ENCODE data around the gene EPHA2. TPM values are rescaled to one million over a fixed set of nuclear protein-coding genes. Genes with fewer than 3 reads are reported as not detected.

Gene EPHA2
- total RNA-seq, 1 donor from 2014 or later: not detected

GRCh38 chr1:16189921-16190621 lies 34.2 kb upstream of the EPHA2 start:
- H3K36me3 Mint-ChIP-seq (ENCODE audit: low read depth): no peaks in the 10 kb centered on the region
- no peaks in the 10 kb centered on the region for H3K9me3 Mint-ChIP-seq
- POLR2A ChIA-PET: no interaction called here
- no peaks in the 10 kb centered on the region for H3K4me1 Mint-ChIP-seq
- no peak for DNase-seq
- CTCF ChIA-PET: interaction anchor here (0.8 to 9.4 kb wide), 2 partner anchors 110 to 173 kb away, joined by 3 to 126 read pairs; no protein-coding TSS in a partner anchor
- no peak for ATAC-seq (ENCODE audit: low read depth)
- intact Hi-C loops (cut with micrococcal nuclease): no loop called here
- no peak overlapping the region for H3K27ac Mint-ChIP-seq
- H3K4me3 Mint-ChIP-seq: no peak overlapping the region
- no peak for TF ChIP-seq CTCF (IDR thresholded peaks at IDR 0.05)
- H3K27me3 Mint-ChIP-seq: peaks cover 19% of the 10 kb centered on the region

- CTCF ChIA-PET: interaction anchor here (9.4 kb wide), 1 partner anchor 109 kb away, joined by 126 read pairs; no protein-coding TSS in a partner anchor
- H3K4me3 Mint-ChIP-seq: no peak overlapping the region
- no peak for TF ChIP-seq CTCF (IDR thresholded peaks at IDR 0.05)
- ATAC-seq (ENCODE audit: low read depth) (no peak), DNase-seq (no peak)
- H3K36me3 Mint-ChIP-seq (ENCODE audit: low read depth): no peaks in the 10 kb centered on the region
- H3K27ac Mint-ChIP-seq: no peak overlapping the region
- POLR2A ChIA-PET: interaction anchor here (0.7 to 0.9 kb wide), 2 partner anchors 109 to 163 kb away, joined by 4 read pairs; partner anchors contain the start of gene FBXO42
- H3K9me3 Mint-ChIP-seq: no peaks in the 10 kb centered on the region
- intact Hi-C loops (cut with micrococcal nuclease): no loop called here
- H3K4me1 Mint-ChIP-seq: no peaks in the 10 kb centered on the region
- peaks cover 19% of the 10 kb centered on the region for H3K27me3 Mint-ChIP-seq
These were observed 33.1 kb upstream of the EPHA2 start for GRCh38 chr1:16189003-16189402.

GRCh38 chr1:16187748-16188401 lies 32.0 kb upstream of the EPHA2 start:
- CTCF ChIA-PET: interaction anchor here (0.8 to 9.4 kb wide), 3 partner anchors 53 to 108 kb away, joined by 3 to 126 read pairs (median 3); no protein-coding TSS in a partner anchor
- Mint-ChIP-seq H3K36me3 (ENCODE audit: low read depth) (no peaks in the 10 kb centered on the region), H3K27ac (no peak overlapping the region), H3K4me3 (no peak overlapping the region), H3K9me3 (no peaks in the 10 kb centered on the region), H3K27me3 (peaks cover 19% of the 10 kb centered on the region), H3K4me1 (no peaks in the 10 kb centered on the region)
- DNase-seq: peak; percentile 69
- peak; percentile 89 for ATAC-seq (ENCODE audit: low read depth)
- TF ChIP-seq CTCF (IDR thresholded peaks at IDR 0.05): peak; percentile 44
- intact Hi-C loops (cut with micrococcal nuclease): loop anchor here (1.0 to 2.0 kb wide), 4 partner anchors 57 to 396 kb away; no protein-coding TSS in a partner anchor
- POLR2A ChIA-PET: interaction anchor here (0.9 kb wide), 1 partner anchor 108 kb away, joined by 4 read pairs; no protein-coding TSS in a partner anchor

GRCh38 chr1:16186655-16187235 lies 30.9 kb upstream of the EPHA2 start:
- Mint-ChIP-seq H3K9me3 (no peaks in the 10 kb centered on the region), H3K4me3 (no peak overlapping the region), H3K27me3 (peaks cover 20% of the 10 kb centered on the region), H3K4me1 (no peaks in the 10 kb centered on the region), H3K36me3 (ENCODE audit: low read depth) (no peaks in the 10 kb centered on the region), H3K27ac (no peak overlapping the region)
- no peak for TF ChIP-seq CTCF (IDR thresholded peaks at IDR 0.05)
- ATAC-seq (ENCODE audit: low read depth): no peak
- CTCF ChIA-PET: interaction anchor here (0.6 to 9.4 kb wide), 4 partner anchors 69 to 395 kb away, joined by 3 to 126 read pairs (median 4); no protein-coding TSS in a partner anchor
- POLR2A ChIA-PET: no interaction called here
- no peak for DNase-seq
- intact Hi-C loops (cut with micrococcal nuclease): loop anchor here (1.0 to 2.0 kb wide), 4 partner anchors 58 to 394 kb away; no protein-coding TSS in a partner anchor
